K562 (cell line): Measurements from ENCODE around the gene UIMC1. TPM values are rescaled to one million over a fixed set of nuclear protein-coding genes. Genes with fewer than 3 reads are reported as not detected.

ENCODE experiments used
- CBX3 ChIP-seq, 2 experiments: IDR thresholded peaks; 1 replicate in 1 of 2; 2 replicates in 1 of 2; pipeline ENCODE4 v1.6.1; 2012; ENCODE audit warnings: inconsistent platforms in 2 of 2, low read length in 2 of 2, borderline replicate concordance in 1 of 2, control low read depth in 1 of 2
- CCNT2 ChIP-seq: IDR thresholded peaks from 2 replicates; pipeline ENCODE4 v1.6.1; 2011; ENCODE audit warnings: borderline replicate concordance, low read depth, mild to moderate bottlenecking, moderate library complexity, mixed read lengths, low read length; ENCODE audit not compliant: insufficient read length; ENCODE audit errors: extremely low read depth
- CHD1 ChIP-seq: fragments of 200-600 bp; sonication (generic); IDR thresholded peaks from one replicate; pipeline ENCODE4 v1.6.1; 2012; ENCODE audit warnings: mild to moderate bottlenecking, moderate library complexity, low read length, inconsistent platforms
- ETV6 ChIP-seq, 3 experiments: fragments of 150-350 bp in 1 of 3; sonication (generic) in 1 of 3; formaldehyde crosslinking in 1 of 3; IDR thresholded peaks; 2 replicates each; pipeline versions ENCODE4 v1.6.1 to v1.8.0; 2014 to 2022; ENCODE audit warnings: borderline replicate concordance in 2 of 3, low read depth in 2 of 3, antibody characterized with exemption in 1 of 3, low read length in 1 of 3, mild to moderate bottlenecking in 1 of 3, missing genetic modification reagents in 1 of 3
- LCOR ChIP-seq: sonication (generic); formaldehyde crosslinking; IDR thresholded peaks from 2 replicates; pipeline ENCODE4 v1.8.0; 2022; ENCODE audit warnings: mild to moderate bottlenecking, missing genetic modification reagents
- MEIS2 ChIP-seq: fragments of 450-650 bp; IDR thresholded peaks from 2 replicates; pipeline ENCODE4 v1.6.1; 2014; ENCODE audit warnings: mild to moderate bottlenecking; ENCODE audit not compliant: partially characterized antibody
- NUFIP1 ChIP-seq: fragments of 450-650 bp; IDR thresholded peaks from 2 replicates; pipeline ENCODE4 v1.6.1; 2018; ENCODE audit not compliant: partially characterized antibody
- SAP30 ChIP-seq: fragments of 200-600 bp; sonication (generic); IDR thresholded peaks from 2 replicates; pipeline ENCODE4 v1.6.1; 2012; ENCODE audit warnings: borderline replicate concordance, low read depth, mild to moderate bottlenecking, moderate library complexity, low read length, control low read depth, inconsistent platforms; ENCODE audit not compliant: insufficient read depth, poor library complexity, severe bottlenecking
- SIRT6 ChIP-seq: IDR thresholded peaks from one replicate; pipeline ENCODE4 v1.6.1; 2012; ENCODE audit warnings: low read depth, mild to moderate bottlenecking, control low read depth, inconsistent platforms, low read length, moderate library complexity
- SREBF1 ChIP-seq: fragments of 150-350 bp; IDR thresholded peaks from 2 replicates; pipeline ENCODE4 v1.6.1; 2014; ENCODE audit warnings: antibody characterized with exemption, low read depth, low read length, borderline replicate concordance
- ZNF12 ChIP-seq: sonication (generic); formaldehyde crosslinking; IDR thresholded peaks from 2 replicates; pipeline ENCODE4 v1.4.0; 2020; ENCODE audit warnings: mild to moderate bottlenecking, missing genetic modification reagents
- ZNF232 ChIP-seq: sonication (generic); formaldehyde crosslinking; IDR thresholded peaks from 2 replicates; pipeline ENCODE4 v1.8.0; 2022; ENCODE audit warnings: mild to moderate bottlenecking, missing genetic modification reagents
- ZNF263 ChIP-seq: sonication (generic); formaldehyde crosslinking; IDR thresholded peaks from 2 replicates; pipeline ENCODE4 v1.8.0; 2022; ENCODE audit warnings: mild to moderate bottlenecking, missing genetic modification reagents, borderline replicate concordance
- ZNF57 ChIP-seq: fragments of 450-650 bp; formaldehyde crosslinking; IDR thresholded peaks from 2 replicates; pipeline ENCODE4 v1.4.0; 2020; ENCODE audit warnings: mild to moderate bottlenecking, moderate library complexity
- polyA plus RNA-seq, 8 experiments: library from polyadenylated mRNA; depleted of rRNA in 4 of 8; stranded (reverse) in 5 of 8; unstranded in 3 of 8; fragments of >200 nt; fragmentation: Nextera tagmentation in 2 of 8; fragmentation: Illumina TruSeq in 1 of 8; extraction: Ambion mirVana in 2 of 8; extraction: Trizol in 1 of 8; gene quantifications; 2 replicates each; pipeline versions ENCODE4 v1.2.1 to v1.2.3, GENCODE V29; 2011 to 2014; ENCODE audit warnings: inconsistent platforms in 1 of 8, missing spikeins in 1 of 8
- total RNA-seq, 7 experiments: library from RNA; depleted of rRNA in 6 of 7; stranded (reverse); fragments of >200 nt in 6 of 7; fragmentation: Illumina TruSeq in 2 of 7; extraction: Trizol in 2 of 7; gene quantifications; 2 replicates each; pipeline versions ENCODE4 v1.2.1 to v1.2.3, GENCODE V29; 2011 to 2021; ENCODE audit warnings: low replicate concordance in 1 of 7
- TF ChIP-seq, protein P1 (sequence below), 2 experiments: fragments of 450-650 bp; conservative IDR thresholded peaks; 2 replicates each; pipeline ENCODE4 v1.6.1; 2017; ENCODE audit warnings: mild to moderate bottlenecking in 2 of 2, moderate library complexity in 2 of 2
- TF ChIP-seq, protein P2 (sequence below), 2 experiments: IDR thresholded peaks; 2 replicates each; pipeline ENCODE4 v1.6.1; 2011; ENCODE audit warnings: borderline replicate concordance in 1 of 2, control low read depth in 1 of 2, low read depth in 1 of 2, low read length in 1 of 2, mild to moderate bottlenecking in 1 of 2, mixed read lengths in 1 of 2, moderate library complexity in 1 of 2; ENCODE audit not compliant: insufficient read depth in 1 of 2, insufficient read length in 1 of 2, poor library complexity in 1 of 2, severe bottlenecking in 1 of 2; ENCODE audit errors: extremely low read depth in 1 of 2
- TF ChIP-seq, protein P3 (sequence below), 2 experiments: fragments of 200-800 bp in 1 of 2; sonication (Bioruptor generic) in 1 of 2; sonication (generic) in 1 of 2; formaldehyde crosslinking in 1 of 2; IDR thresholded peaks in 1 of 2; conservative IDR thresholded peaks in 1 of 2; 2 replicates each; pipeline versions ENCODE4 v1.5.0 to v1.6.1; 2016 to 2020; ENCODE audit warnings: missing compliant biosample characterization in 1 of 2, missing genetic modification characterization in 1 of 2, missing genetic modification reagents in 1 of 2

UIMC1 gene
- total and polyA plus RNA-seq, 9 of the 15 experiments (the other 6 are each of a cell fraction or from before 2014, with no cell fraction given): 14.9 to 51.7 (median 36.8) TPM

DNA sequence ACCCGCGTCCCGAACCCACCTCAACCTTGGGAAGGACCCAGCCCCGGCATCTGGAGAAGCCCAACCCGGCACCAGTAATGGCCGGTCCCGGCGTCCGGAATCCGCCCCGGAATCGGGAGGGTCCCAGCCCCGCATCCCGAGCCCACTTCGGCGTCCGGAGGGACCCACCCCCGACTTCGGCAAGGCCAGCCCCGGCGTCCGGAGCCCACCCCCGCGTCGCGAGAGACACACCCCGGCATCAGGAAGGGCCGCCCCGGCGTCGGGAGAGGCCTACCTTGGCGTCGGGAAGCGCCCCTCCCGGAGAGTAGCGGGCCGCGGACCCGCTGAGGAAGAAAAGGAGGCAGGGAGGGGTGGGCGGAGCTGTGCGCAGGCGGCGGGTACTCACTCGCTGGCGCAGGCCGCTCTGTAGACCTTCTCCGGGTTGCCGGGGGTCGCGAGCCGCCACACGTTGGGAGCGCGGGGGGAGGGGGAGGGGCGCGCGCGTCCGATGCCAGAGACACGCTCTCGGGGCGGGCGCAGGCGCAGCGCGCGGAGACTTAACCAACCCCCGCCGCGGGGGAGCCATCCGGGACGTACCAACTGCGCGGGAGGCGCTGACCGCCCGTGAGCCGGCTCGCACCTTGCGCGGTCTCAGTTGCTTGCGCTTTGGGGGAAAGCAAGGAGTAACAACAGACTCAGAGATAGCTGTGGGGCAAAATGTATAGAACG is at the start of gene UIMC1 (continued):
- TF ChIP-seq CHD1 (no peak), SIRT6 (no peak), MEIS2 (peak; percentile 74), CCNT2 (peak; percentile 84), SAP30 (no peak), ZNF57 (no peak), NUFIP1 (peak; percentile 13), ETV6 (IDR thresholded peaks at IDR 0.05; ENCODE audit: borderline replicate concordance in 1 of 2, low read depth in 2 of 2, low read length in 1 of 2) (no peak; a peak in 1 of 4 replicates), ETV6 (CRISPR knock-in tag; IDR thresholded peaks at IDR 0.05; ENCODE audit: borderline replicate concordance) (peak; percentile 17; the same call in 1 of the 2 replicates), ZNF12 (CRISPR knock-in tag) (peak; percentile 57; the same call in 1 of the 2 replicates), CBX3 (IDR thresholded peaks at IDR 0.05; ENCODE audit: borderline replicate concordance in 1 of 2, low read length in 2 of 2) (peak in 1 of 2 experiments; percentile 71; a peak in 1 of 3 replicates), ZNF263 (CRISPR knock-in tag) (peak; percentile 70), LCOR (peak; percentile 92), ZNF232 (CRISPR knock-in tag) (peak; percentile 12; the same call in 1 of the 2 replicates), SREBF1 (peak; percentile 95)
- TF ChIP-seq, protein P1, sequence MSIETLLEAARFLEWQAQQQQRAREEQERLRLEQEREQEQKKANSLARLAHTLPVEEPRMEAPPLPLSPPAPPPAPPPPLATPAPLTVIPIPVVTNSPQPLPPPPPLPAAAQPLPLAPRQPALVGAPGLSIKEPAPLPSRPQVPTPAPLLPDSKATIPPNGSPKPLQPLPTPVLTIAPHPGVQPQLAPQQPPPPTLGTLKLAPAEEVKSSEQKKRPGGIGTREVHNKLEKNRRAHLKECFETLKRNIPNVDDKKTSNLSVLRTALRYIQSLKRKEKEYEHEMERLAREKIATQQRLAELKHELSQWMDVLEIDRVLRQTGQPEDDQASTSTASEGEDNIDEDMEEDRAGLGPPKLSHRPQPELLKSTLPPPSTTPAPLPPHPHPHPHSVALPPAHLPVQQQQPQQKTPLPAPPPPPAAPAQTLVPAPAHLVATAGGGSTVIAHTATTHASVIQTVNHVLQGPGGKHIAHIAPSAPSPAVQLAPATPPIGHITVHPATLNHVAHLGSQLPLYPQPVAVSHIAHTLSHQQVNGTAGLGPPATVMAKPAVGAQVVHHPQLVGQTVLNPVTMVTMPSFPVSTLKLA (conservative IDR thresholded peaks at IDR 0.05): peak; percentile 76 to 82
- TF ChIP-seq, protein P2, sequence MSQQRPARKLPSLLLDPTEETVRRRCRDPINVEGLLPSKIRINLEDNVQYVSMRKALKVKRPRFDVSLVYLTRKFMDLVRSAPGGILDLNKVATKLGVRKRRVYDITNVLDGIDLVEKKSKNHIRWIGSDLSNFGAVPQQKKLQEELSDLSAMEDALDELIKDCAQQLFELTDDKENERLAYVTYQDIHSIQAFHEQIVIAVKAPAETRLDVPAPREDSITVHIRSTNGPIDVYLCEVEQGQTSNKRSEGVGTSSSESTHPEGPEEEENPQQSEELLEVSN (IDR thresholded peaks at IDR 0.05; ENCODE audit: borderline replicate concordance in 1 of 2, extremely low read depth in 1 of 2, insufficient read depth in 1 of 2, insufficient read length in 1 of 2, low read depth in 1 of 2, low read length in 1 of 2, poor library complexity in 1 of 2, severe bottlenecking in 1 of 2): peak; percentile 48 to 62
- TF ChIP-seq, protein P3, sequence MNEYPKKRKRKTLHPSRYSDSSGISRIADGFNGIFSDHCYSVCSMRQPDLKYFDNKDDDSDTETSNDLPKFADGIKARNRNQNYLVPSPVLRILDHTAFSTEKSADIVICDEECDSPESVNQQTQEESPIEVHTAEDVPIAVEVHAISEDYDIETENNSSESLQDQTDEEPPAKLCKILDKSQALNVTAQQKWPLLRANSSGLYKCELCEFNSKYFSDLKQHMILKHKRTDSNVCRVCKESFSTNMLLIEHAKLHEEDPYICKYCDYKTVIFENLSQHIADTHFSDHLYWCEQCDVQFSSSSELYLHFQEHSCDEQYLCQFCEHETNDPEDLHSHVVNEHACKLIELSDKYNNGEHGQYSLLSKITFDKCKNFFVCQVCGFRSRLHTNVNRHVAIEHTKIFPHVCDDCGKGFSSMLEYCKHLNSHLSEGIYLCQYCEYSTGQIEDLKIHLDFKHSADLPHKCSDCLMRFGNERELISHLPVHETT (CRISPR knock-in tag; conservative IDR thresholded peaks at IDR 0.05 in 1 of 2, IDR thresholded peaks at IDR 0.05 in 1 of 2): peak; percentile 10 to 74; a peak in 1 of 4 replicates
